Osteocyte (in vitro differentiated cells): ENCODE results near the gene RAB37. TPM values are rescaled to one million over a fixed set of nuclear protein-coding genes. Genes with fewer than 3 reads are reported as not detected.

Source experiments
- DNase-seq: peaks from one replicate; pipeline ENCODE4 v3.0.0; 2021; ENCODE audit warnings: mixed read lengths; ENCODE audit not compliant: unreplicated experiment; ENCODE audit errors: extremely low spot score
- H3K27ac Mint-ChIP-seq: one replicate; pipeline ENCODE4 v1.8.0; 2021; ENCODE audit warnings: mild to moderate bottlenecking, mixed read lengths; ENCODE audit not compliant: unreplicated experiment
- H3K27me3 Mint-ChIP-seq: one replicate; pipeline ENCODE4 v1.8.0; 2021; ENCODE audit warnings: mixed read lengths; ENCODE audit not compliant: unreplicated experiment
- H3K36me3 Mint-ChIP-seq: one replicate; pipeline ENCODE4 v1.8.0; 2021; ENCODE audit warnings: mixed read lengths; ENCODE audit not compliant: unreplicated experiment
- H3K4me1 Mint-ChIP-seq: one replicate; pipeline ENCODE4 v1.8.0; 2021; ENCODE audit warnings: mixed read lengths; ENCODE audit not compliant: unreplicated experiment
- H3K4me3 Mint-ChIP-seq: one replicate; pipeline ENCODE4 v1.8.0; 2021; ENCODE audit warnings: mild to moderate bottlenecking, moderate library complexity, mixed read lengths; ENCODE audit not compliant: unreplicated experiment
- H3K9me3 Mint-ChIP-seq: one replicate; pipeline ENCODE4 v1.8.0; 2021; ENCODE audit warnings: mixed read lengths; ENCODE audit not compliant: unreplicated experiment
- CTCF ChIP-seq: fragments of 200-600 bp; sonication (generic); IDR thresholded peaks from 2 replicates; pipeline ENCODE4 v1.5.0; 2021; ENCODE audit warnings: antibody characterized with exemption, mild to moderate bottlenecking, moderate library complexity
- total RNA-seq: library from RNA; stranded (reverse); gene quantifications from 2 replicates; pipeline ENCODE4 v1.2.1, GENCODE V29; 2021

The RAB37 gene
- total RNA-seq, 1 donor from 2014 or later = not detected

GRCh38 chr17:74766413-74766812 lies 29.4 kb downstream of the RAB37 start:
- TF ChIP-seq CTCF = no peak
- Mint-ChIP-seq H3K4me3 (no peak overlapping the region), H3K27me3 (no peaks in the 10 kb centered on the region), H3K36me3 (peaks cover 23% of the 10 kb centered on the region), H3K4me1 (peaks cover 65% of the 10 kb centered on the region), H3K9me3 (no peaks in the 10 kb centered on the region), H3K27ac (peak overlapping the region; percentile 14)
- DNase-seq = no peak

GRCh38 chr17:74767111-74767516 lies 30.1 kb downstream of the RAB37 start:
- Mint-ChIP-seq H3K36me3 (peaks cover 26% of the 10 kb centered on the region), H3K4me3 (no peak overlapping the region), H3K9me3 (no peaks in the 10 kb centered on the region), H3K4me1 (peaks cover 60% of the 10 kb centered on the region), H3K27me3 (no peaks in the 10 kb centered on the region), H3K27ac (peak overlapping the region; percentile 72)
- TF ChIP-seq CTCF = no peak
- no peak for DNase-seq

- peaks cover 55% of the 10 kb centered on the region for H3K4me1 Mint-ChIP-seq
- no peak for DNase-seq
- H3K27ac Mint-ChIP-seq = peak overlapping the region; percentile 72
- H3K36me3 Mint-ChIP-seq = peaks cover 33% of the 10 kb centered on the region
- TF ChIP-seq CTCF = no peak
- no peaks in the 10 kb centered on the region for H3K27me3 Mint-ChIP-seq
- peak overlapping the region; percentile 19 for H3K4me3 Mint-ChIP-seq
- H3K9me3 Mint-ChIP-seq = no peaks in the 10 kb centered on the region
These were observed 31.2 kb downstream of the RAB37 start for GRCh38 chr17:74768069-74768762.

- TF ChIP-seq CTCF = no peak
- no peak for DNase-seq
- Mint-ChIP-seq H3K27ac (peak overlapping the region; percentile 72), H3K27me3 (no peaks in the 10 kb centered on the region), H3K4me3 (peak overlapping the region; percentile 19), H3K36me3 (peaks cover 33% of the 10 kb centered on the region), H3K4me1 (peaks cover 54% of the 10 kb centered on the region), H3K9me3 (no peaks in the 10 kb centered on the region)
These were observed 31.7 kb downstream of the RAB37 start for GRCh38 chr17:74768763-74769114.

GRCh38 chr17:74769266-74769855 lies 32.3 kb downstream of the RAB37 start:
- peaks cover 55% of the 10 kb centered on the region for H3K4me1 Mint-ChIP-seq
- no peak overlapping the region for H3K4me3 Mint-ChIP-seq
- DNase-seq = no peak
- no peaks in the 10 kb centered on the region for H3K9me3 Mint-ChIP-seq
- H3K27me3 Mint-ChIP-seq = no peaks in the 10 kb centered on the region
- H3K36me3 Mint-ChIP-seq = peaks cover 33% of the 10 kb centered on the region
- H3K27ac Mint-ChIP-seq = peak overlapping the region; percentile 57
- no peak for TF ChIP-seq CTCF
